Thymus (tissue), 11 donors: Measurements from ENCODE around the gene KIF20B. TPM values are rescaled to one million over a fixed set of nuclear protein-coding genes. Genes with fewer than 3 reads are reported as not detected.
"Not testable (repeated sequence)": the region's sequence is repeated elsewhere in the genome, so short reads cannot be mapped to it uniquely, and the experiment has no call there.

Source experiments
- DNase-seq, 9 donors: peaks; one replicate each; pipeline ENCODE4 v3.0.0-alpha.2; 2013; ENCODE audit warnings: low spot score in 9 of 9, low read depth in 6 of 9, missing footprints in 1 of 9
- H3K27ac ChIP-seq, 2 donors: one replicate each; pipeline ENCODE4 v1.5.1; 2013; ENCODE audit warnings: control low read depth in 1 of 2, low read depth in 1 of 2, low read length in 1 of 2, mild to moderate bottlenecking in 1 of 2, moderate library complexity in 1 of 2
- H3K27me3 ChIP-seq, 2 donors: one replicate each; pipeline ENCODE4 v1.5.1; 2013; ENCODE audit warnings: low read length in 1 of 2; ENCODE audit not compliant: control insufficient read depth in 2 of 2, insufficient read depth in 1 of 2
- H3K36me3 ChIP-seq, 2 donors: one replicate each; pipeline ENCODE4 v1.5.1; 2013; ENCODE audit warnings: low read length in 1 of 2, mild to moderate bottlenecking in 1 of 2, moderate library complexity in 1 of 2; ENCODE audit not compliant: control insufficient read depth in 2 of 2, insufficient read depth in 2 of 2
- H3K4me1 ChIP-seq, 2 donors: one replicate each; pipeline ENCODE4 v1.5.1; 2013; ENCODE audit warnings: low read length in 2 of 2; ENCODE audit not compliant: control insufficient read depth in 2 of 2, insufficient read depth in 2 of 2
- H3K4me3 ChIP-seq, 2 donors: one replicate each; pipeline ENCODE4 v1.5.1; 2013; ENCODE audit warnings: low read length in 2 of 2, control low read depth in 1 of 2, mild to moderate bottlenecking in 1 of 2
- H3K9me3 ChIP-seq, 2 donors: one replicate each; pipeline ENCODE4 v1.5.1; 2013; ENCODE audit warnings: low read length in 1 of 2, mild to moderate bottlenecking in 1 of 2; ENCODE audit not compliant: control insufficient read depth in 2 of 2, insufficient read depth in 1 of 2
- WGBS: extraction: QIAGEN DNeasy Blood & Tissue Kit; methylation state at CpG from one replicate; pipeline ENCODE4 v1.1.7; 2013; 5-methylcytosine and 5-hydroxymethylcytosine counted together
- polyA plus RNA-seq: library from polyadenylated mRNA; stranded (reverse); fragments of 200-250 nt; gene quantifications from one replicate; pipeline ENCODE4 v1.2.3, GENCODE V29; 2013
- total RNA-seq: library from RNA; stranded (reverse); fragments of 120-200 nt; gene quantifications from one replicate; pipeline ENCODE4 v1.2.4, GENCODE V29; 2013
- donor health status: healthy.

The KIF20B gene
- total and polyA plus RNA-seq, 2 donors: 4.4 to 21.6 TPM

DNA sequence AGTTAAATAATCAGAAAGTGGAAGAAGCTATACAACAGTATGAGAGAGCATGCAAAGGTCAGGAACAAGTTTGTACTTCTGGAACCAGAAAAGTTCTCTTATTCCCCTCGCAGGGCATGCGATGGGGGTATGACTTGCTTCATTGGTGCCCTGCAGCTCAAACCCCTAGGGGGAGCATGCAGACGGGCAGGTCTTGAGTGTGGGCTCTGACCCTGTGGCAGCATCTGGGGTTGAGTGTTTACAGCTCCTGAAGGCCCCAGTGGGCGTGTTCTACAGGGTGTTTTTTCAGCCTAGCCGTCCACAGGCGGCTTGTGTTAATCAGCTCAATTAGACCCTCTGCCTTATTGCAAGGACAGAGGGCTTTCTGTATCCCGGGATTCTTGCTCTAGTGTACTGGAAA, 44.5 kb downstream of the KIF20B start:
- Histone ChIP-seq H3K9me3 (no peaks in the 10 kb centered on the region), H3K27ac (no peak overlapping the region), H3K27me3 (no peaks in the 10 kb centered on the region), H3K4me3 (no peak overlapping the region), H3K4me1 (no peaks in the 10 kb centered on the region), H3K36me3 (peaks cover 8 to 27% of the 10 kb centered on the region in 2 donors)
- no peak for DNase-seq
- 99% methylated on average over 7 of the region's 7 CpGs for WGBS

DNA sequence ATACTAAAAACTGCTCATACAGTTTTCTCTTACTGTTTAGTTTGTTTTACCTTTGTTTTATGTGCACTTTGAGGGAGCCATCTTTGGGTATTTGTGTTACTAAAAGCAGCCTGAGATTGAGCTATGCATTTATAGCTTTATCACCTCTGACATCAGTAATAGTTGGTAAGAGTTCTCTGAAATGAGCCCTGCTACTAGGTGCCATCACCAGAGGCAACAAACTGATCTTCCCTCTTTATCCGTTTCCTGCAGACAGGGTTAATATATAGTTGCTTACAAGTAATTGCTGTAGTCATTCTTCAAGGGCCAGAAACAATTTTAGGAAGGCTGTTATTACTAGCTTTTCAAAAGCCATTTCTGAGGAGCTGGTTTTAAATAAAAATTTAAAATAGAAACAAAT, 49.1 kb downstream of the KIF20B start:
- H3K27me3 ChIP-seq: no peaks in the 10 kb centered on the region

DNA sequence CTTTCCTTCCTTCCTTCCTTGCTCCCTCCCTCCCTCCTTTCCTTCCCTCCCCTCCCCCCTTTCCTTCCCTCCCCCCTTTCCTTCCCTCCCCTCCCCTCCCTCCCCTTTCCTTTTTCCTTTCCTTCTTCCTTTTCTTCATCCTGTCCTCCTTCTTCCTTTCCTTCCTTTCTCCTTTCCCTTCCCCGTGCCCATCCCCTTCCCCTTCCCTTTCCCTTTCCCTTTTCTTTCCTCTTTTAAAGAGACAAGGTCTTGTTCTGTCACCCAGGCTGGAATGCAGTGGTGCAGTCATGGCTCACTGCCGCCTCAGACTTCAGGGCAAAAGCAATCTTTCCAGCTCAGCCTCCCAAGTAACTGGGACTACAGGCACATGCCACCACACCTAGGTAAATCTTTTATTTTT, 54.0 kb downstream of the KIF20B start:
- Histone ChIP-seq H3K4me1 (no peaks in the 10 kb centered on the region), H3K9me3 (no peaks in the 10 kb centered on the region), H3K27ac (no peak overlapping the region), H3K36me3 (peaks cover 7 to 35% of the 10 kb centered on the region in 2 donors), H3K4me3 (no peak overlapping the region), H3K27me3 (no peaks in the 10 kb centered on the region)
- 95% methylated on average over 2 of the region's 2 CpGs for WGBS
- no peak for DNase-seq

More for the DNA sequence above, 49.1 kb downstream of the KIF20B start:
- no peaks in the 10 kb centered on the region for H3K9me3 ChIP-seq
- no peaks in the 10 kb centered on the region for H3K4me1 ChIP-seq
- H3K27ac ChIP-seq: no peak overlapping the region
- peaks cover 9 to 31% of the 10 kb centered on the region in 2 donors for H3K36me3 ChIP-seq
- DNase-seq: no peak
- no peak overlapping the region for H3K4me3 ChIP-seq
- WGBS: 98% methylated on average over 1 of the region's 1 CpG

DNA sequence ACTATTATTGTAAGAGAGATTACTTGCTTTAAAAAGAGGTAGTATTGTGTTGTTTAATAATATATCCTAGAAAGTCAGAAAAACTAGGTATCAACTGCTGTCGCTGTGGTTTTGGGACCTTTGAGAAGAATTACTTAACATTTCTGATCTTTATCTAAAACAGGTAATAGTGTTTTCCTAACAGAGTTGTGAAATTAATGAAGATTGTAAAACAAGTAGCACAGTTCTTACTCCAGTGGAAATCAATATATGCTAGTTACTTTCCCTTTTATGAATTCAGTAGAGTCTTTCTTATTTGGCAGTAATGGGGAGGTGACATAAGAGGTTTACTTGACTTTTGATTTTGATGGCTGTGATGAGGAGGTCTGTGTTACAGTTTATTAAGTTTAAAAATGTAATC, 58.1 kb downstream of the KIF20B start:
- Histone ChIP-seq H3K4me1 (no peaks in the 10 kb centered on the region), H3K4me3 (no peak overlapping the region), H3K36me3 (peaks cover 15 to 53% of the 10 kb centered on the region in 2 donors), H3K27ac (no peak overlapping the region), H3K9me3 (no peaks in the 10 kb centered on the region), H3K27me3 (no peaks in the 10 kb centered on the region)
- WGBS: 98% methylated on average over 1 of the region's 1 CpG
- no peak for DNase-seq

DNA sequence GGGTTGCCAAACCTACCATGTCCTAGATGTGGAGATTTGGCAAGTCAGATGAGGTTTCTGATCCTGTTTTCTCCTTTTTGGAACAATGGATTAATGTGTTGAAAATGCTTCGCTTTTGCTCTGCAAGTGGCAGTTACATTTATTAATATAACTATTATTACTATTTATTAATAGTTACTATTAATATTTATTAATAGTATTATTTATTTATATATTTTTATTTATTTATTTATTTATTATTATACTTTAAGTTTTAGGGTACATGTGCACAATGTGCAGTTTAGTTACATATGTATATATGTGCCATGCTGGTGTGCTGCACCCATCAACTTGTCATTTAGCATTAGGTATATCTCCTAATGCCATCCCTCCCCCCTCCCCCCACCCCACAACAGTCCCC, 62.3 kb downstream of the KIF20B start:
- peaks cover 8 to 50% of the 10 kb centered on the region in 2 donors for H3K36me3 ChIP-seq
- H3K4me3 ChIP-seq, DNase-seq, H3K4me1 ChIP-seq, H3K27me3 ChIP-seq, H3K9me3 ChIP-seq, H3K27ac ChIP-seq: not testable (repeated sequence)
- 99% methylated on average over 1 of the region's 1 CpG for WGBS

DNA sequence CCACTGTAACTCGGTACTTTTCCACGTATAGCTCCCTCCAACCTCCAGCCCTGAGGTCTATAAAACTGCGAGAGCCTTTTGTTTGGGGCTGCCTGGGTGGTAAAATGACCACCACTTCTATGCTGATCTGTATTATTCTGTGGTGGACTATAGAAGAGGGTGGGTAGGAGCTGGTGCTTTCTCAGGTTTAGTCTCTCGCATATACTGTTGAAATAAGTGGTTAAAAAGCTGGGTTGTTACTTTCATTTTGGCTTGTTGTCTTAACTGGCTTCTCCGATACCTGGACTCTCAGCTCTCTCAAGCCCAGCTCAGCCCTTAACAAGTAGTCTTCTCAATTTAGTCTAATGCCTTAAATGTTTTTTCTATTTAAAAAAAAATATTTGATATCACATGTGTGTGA, 70.3 kb downstream of the KIF20B start:
- WGBS: 98% methylated on average over 5 of the region's 5 CpGs
- Histone ChIP-seq H3K36me3 (peaks cover 9 to 44% of the 10 kb centered on the region in 2 donors), H3K4me3 (no peak overlapping the region), H3K27me3 (no peaks in the 10 kb centered on the region), H3K9me3 (no peaks in the 10 kb centered on the region), H3K27ac (no peak overlapping the region), H3K4me1 (no peaks in the 10 kb centered on the region)
- DNase-seq: no peak

DNA sequence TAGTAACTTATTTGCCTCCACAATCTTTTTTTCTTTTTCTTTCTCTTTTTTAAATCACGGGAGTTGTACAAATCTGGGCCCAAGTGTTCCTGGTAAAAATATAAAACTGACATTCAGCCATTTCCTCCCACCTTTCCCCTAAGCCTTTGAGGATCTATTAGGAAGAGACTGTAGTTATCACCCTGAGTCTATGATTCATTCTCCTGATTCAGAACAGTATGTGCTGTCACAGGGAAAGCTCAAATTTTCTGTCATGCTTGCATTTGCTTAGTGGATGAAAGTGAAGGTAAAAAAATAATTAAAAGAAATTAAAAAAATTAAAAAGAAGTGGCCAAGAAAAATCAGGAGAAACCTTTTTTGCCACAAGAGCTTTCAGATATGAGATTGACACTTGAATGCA, 71.7 kb downstream of the KIF20B start:
- Histone ChIP-seq H3K27me3 (no peaks in the 10 kb centered on the region), H3K27ac (no peak overlapping the region), H3K4me1 (no peaks in the 10 kb centered on the region), H3K36me3 (peaks cover 9 to 40% of the 10 kb centered on the region in 2 donors), H3K9me3 (no peaks in the 10 kb centered on the region), H3K4me3 (no peak overlapping the region)
- no peak for DNase-seq
- 98% methylated on average over 1 of the region's 1 CpG for WGBS

DNA sequence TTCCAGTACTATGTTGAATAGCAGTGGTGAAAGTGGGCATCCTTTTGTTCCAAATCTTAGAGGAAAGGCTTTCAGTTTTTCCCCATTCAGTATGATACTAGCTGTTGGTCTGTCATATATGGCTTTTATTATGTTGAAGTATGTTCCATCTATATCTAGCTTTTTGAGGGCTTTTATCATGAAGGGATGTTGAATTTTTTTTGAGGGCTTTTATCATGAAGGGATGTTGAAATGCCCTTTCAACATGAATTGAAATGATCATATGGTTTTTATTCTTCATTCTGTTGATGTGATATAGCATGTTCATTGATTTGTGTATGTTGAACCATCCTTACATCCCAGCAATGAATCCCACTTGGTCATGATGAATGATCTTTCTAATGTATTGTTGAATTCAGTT, 75.3 kb downstream of the KIF20B start:
- H3K4me3 ChIP-seq: no peak overlapping the region
- no peak for DNase-seq
- H3K27ac ChIP-seq: no peak overlapping the region
- no peaks in the 10 kb centered on the region for H3K9me3 ChIP-seq
- H3K36me3 ChIP-seq: peaks cover 12 to 17% of the 10 kb centered on the region in 2 donors
- H3K4me1 ChIP-seq: no peaks in the 10 kb centered on the region
- H3K27me3 ChIP-seq: no peaks in the 10 kb centered on the region

DNA sequence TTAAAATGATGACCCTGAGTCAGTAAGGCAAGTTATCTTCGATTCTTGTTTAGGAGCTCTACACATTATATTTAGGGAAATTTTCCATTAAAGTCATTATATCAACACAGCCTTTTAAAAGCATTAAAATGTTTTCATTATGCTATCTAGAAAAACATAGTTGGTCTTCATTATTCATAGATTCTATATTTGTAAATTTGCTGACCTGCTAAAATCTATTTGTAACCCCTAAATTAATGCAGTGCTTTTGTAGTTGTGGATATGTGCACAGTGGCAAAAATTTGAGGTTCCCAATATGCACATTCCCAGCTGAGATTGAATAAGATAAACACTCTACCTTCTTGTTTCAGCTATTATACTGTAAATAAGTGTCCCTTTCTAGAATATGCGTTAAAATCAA, 81.1 kb downstream of the KIF20B start:
- no peaks in the 10 kb centered on the region for H3K27me3 ChIP-seq
- H3K27ac ChIP-seq: no peak overlapping the region
- no peaks in the 10 kb centered on the region for H3K4me1 ChIP-seq
- no peak for DNase-seq
- peaks cover 4 to 11% of the 10 kb centered on the region in 2 donors for H3K36me3 ChIP-seq
- no peaks in the 10 kb centered on the region for H3K9me3 ChIP-seq
- WGBS: 98% methylated on average over 2 of the region's 2 CpGs
- H3K4me3 ChIP-seq: no peak overlapping the region

DNA sequence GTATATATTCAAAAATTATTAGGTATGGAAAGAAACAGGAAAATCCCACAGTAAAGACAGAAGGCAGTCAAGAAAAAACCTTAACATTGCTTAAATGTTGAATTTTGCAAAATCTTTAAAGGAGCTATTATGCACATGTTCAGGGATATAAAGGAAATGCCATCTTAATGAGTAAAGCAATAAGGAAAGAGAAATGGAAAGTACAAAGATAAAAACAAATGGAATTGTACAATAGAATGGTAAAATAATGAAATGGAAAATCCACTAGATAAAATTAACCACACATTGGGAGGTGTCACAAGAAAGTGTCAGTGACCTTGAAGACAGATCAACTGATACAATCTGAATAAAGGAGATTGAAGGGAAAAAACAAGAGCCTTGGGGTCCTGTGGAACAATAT, 82.0 kb downstream of the KIF20B start:
- H3K4me1 ChIP-seq: no peaks in the 10 kb centered on the region
- DNase-seq: no peak

More for the DNA sequence above, 82.0 kb downstream of the KIF20B start:
- Histone ChIP-seq H3K36me3 (peaks cover 4 to 11% of the 10 kb centered on the region in 2 donors), H3K9me3 (no peaks in the 10 kb centered on the region), H3K27me3 (no peaks in the 10 kb centered on the region), H3K27ac (no peak overlapping the region), H3K4me3 (no peak overlapping the region)
